HepG2 (cell line): Measurements from ENCODE around the gene TRIM31. TPM values are rescaled to one million over a fixed set of nuclear protein-coding genes. Genes with fewer than 3 reads are reported as not detected.

ENCODE experiments used
- HCFC1 ChIP-seq: fragments of 150-350 bp; IDR thresholded peaks from 2 replicates; pipeline ENCODE4 v1.6.1; 2014; ENCODE audit warnings: low read depth, low read length
- HOXA9 ChIP-seq: sonication (generic); formaldehyde crosslinking; IDR thresholded peaks from 2 replicates; pipeline ENCODE4 v1.8.1; 2022; ENCODE audit warnings: missing genetic modification reagents, mild to moderate bottlenecking, moderate library complexity, borderline replicate concordance
- LCORL ChIP-seq, 2 experiments: fragments of 450-650 bp in 1 of 2; sonication (generic) in 1 of 2; formaldehyde crosslinking in 1 of 2; IDR thresholded peaks; 2 replicates each; pipeline versions ENCODE4 v1.5.0 to v1.6.1; 2017 to 2020; ENCODE audit warnings: antibody characterized with exemption in 1 of 2, missing genetic modification reagents in 1 of 2
- NCOA2 ChIP-seq: sonication (generic); formaldehyde crosslinking; IDR thresholded peaks from 2 replicates; pipeline ENCODE4 v1.8.0; 2022; ENCODE audit warnings: inconsistent platforms
- NR2F1 ChIP-seq, 2 experiments: fragments of 450-650 bp in 1 of 2; formaldehyde crosslinking in 1 of 2; IDR thresholded peaks; 2 replicates each; pipeline versions ENCODE4 v1.5.0 to v1.6.1; 2016 to 2020; ENCODE audit warnings: mild to moderate bottlenecking in 1 of 2, missing compliant biosample characterization in 1 of 2, missing genetic modification reagents in 1 of 2, moderate library complexity in 1 of 2
- PLRG1 ChIP-seq: fragments of 450-650 bp; conservative IDR thresholded peaks from 2 replicates; pipeline ENCODE4 v1.6.1; 2016
- RAD51 ChIP-seq: fragments of 450-650 bp; IDR thresholded peaks from 2 replicates; pipeline ENCODE4 v1.6.1; 2016; ENCODE audit warnings: borderline replicate concordance
- REL ChIP-seq: sonication (generic); formaldehyde crosslinking; conservative IDR thresholded peaks from 2 replicates; pipeline ENCODE4 v1.8.0; 2022; ENCODE audit warnings: mild to moderate bottlenecking, missing genetic modification reagents, moderate library complexity
- REPIN1 ChIP-seq: sonication (generic); formaldehyde crosslinking; IDR thresholded peaks from 2 replicates; pipeline ENCODE4 v1.8.0; 2022; ENCODE audit warnings: missing genetic modification reagents, low read depth, mild to moderate bottlenecking, borderline replicate concordance
- RXRB ChIP-seq: IDR thresholded peaks from 2 replicates; pipeline ENCODE4 v1.6.1; 2016; ENCODE audit warnings: borderline replicate concordance, missing genetic modification reagents, missing compliant biosample characterization
- THYN1 ChIP-seq: sonication (generic); formaldehyde crosslinking; IDR thresholded peaks from 2 replicates; pipeline ENCODE4 v1.8.1; 2023; ENCODE audit warnings: low read depth, mild to moderate bottlenecking, moderate library complexity, missing genetic modification reagents, borderline replicate concordance
- TRIM24 ChIP-seq: sonication (generic); formaldehyde crosslinking; IDR thresholded peaks from 2 replicates; pipeline ENCODE4 v1.8.0; 2022; ENCODE audit warnings: mild to moderate bottlenecking, missing genetic modification reagents
- ZNF546 ChIP-seq: sonication (generic); formaldehyde crosslinking; conservative IDR thresholded peaks from 2 replicates; pipeline ENCODE4 v1.8.1; 2023; ENCODE audit warnings: mild to moderate bottlenecking, missing genetic modification reagents
- ZNF674 ChIP-seq: sonication (generic); formaldehyde crosslinking; IDR thresholded peaks from 2 replicates; pipeline ENCODE4 v1.5.0; 2020; ENCODE audit warnings: low read depth, mild to moderate bottlenecking, missing genetic modification reagents
- ZNF891 ChIP-seq: sonication (generic); formaldehyde crosslinking; IDR thresholded peaks from 2 replicates; pipeline ENCODE4 v1.5.0; 2020; ENCODE audit warnings: mild to moderate bottlenecking, missing genetic modification reagents
- polyA plus RNA-seq, 8 experiments: library from polyadenylated mRNA; depleted of rRNA in 3 of 8; stranded (reverse) in 7 of 8; unstranded in 1 of 8; fragments of >200 nt; fragmentation: Illumina TruSeq in 4 of 8; extraction: Trizol in 4 of 8; gene quantifications; 2 replicates each; pipeline versions ENCODE4 v1.2.1 to v1.2.3, GENCODE V29; 2011 to 2016; ENCODE audit warnings: low read depth in 4 of 8, missing spikeins in 1 of 8, mixed read lengths in 1 of 8; ENCODE audit not compliant: insufficient read depth in 1 of 8
- total RNA-seq, 5 experiments: library from RNA; depleted of rRNA; stranded (reverse); fragments of >200 nt; fragmentation: Illumina TruSeq; extraction: Trizol; gene quantifications; 2 replicates each; pipeline ENCODE4 v1.2.3, GENCODE V29; 2016; ENCODE audit warnings: low read depth in 1 of 5
- TF ChIP-seq, protein P1 (sequence below): sonication (generic); formaldehyde crosslinking; IDR thresholded peaks from 2 replicates; pipeline ENCODE4 v1.4.0; 2020; ENCODE audit warnings: missing genetic modification reagents, borderline replicate concordance
- TF ChIP-seq, protein P2 (sequence below): sonication (generic); formaldehyde crosslinking; IDR thresholded peaks from 2 replicates; pipeline ENCODE4 v1.4.0; 2020; ENCODE audit warnings: missing genetic modification reagents
- TF ChIP-seq, protein P3 (sequence below): IDR thresholded peaks from 2 replicates; pipeline ENCODE4 v1.6.1; 2012; ENCODE audit warnings: low read depth, low read length, improper control_type of control experiment
- TF ChIP-seq, protein P4 (sequence below): sonication (generic); formaldehyde crosslinking; conservative IDR thresholded peaks from 2 replicates; pipeline ENCODE4 v1.8.0; 2022; ENCODE audit warnings: mild to moderate bottlenecking, moderate library complexity, missing genetic modification reagents

The TRIM31 gene
- total and polyA plus RNA-seq, 2 of the 13 experiments (the other 11 are each of a cell fraction or from before 2014, with no cell fraction given), result 0.13 to 0.51 TPM

DNA sequence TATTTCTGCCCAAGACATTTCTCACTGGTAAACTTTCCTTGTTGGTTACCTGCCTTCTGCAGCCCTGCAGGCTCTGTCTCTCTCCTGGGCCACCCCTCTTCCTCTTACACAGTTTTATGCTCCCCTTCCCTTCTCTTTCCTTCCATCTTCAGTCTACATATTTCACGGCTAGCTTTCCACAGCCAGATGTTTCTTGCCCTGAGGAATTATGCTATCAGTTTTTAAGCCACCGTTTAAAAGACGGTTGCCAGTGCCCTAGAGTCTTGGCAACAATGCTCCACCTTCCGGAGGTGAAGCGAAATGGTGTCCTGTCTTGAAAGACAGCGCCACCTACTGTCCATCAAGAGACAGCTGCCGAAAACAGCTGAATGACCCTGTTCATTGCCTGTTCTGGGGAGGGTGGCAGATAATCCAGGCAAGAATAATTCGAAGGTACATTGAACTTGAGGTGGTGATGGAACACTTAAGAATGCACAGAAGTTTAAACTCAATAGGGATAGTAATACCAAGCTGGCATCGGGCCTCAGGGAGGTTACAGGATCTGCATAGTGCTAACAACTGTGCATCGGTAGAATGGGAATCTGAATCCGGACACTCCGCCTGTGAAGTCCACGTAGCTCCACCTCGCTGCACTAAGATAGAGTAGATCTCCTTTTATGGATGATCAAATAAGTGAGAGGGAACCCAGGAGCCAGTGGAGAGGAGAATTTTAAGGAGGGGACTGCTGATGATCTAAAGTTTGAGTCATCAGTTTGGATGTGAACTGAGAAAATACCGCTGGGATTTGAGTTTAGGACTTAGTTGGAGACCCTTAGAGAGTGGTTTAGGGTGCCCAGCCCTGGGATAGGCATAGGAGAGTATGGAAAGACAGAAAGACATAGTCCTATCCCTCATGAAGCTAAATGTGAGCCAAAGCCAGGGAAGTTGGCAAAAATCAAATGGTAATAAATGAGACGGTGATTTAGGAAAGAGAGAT, 18.3 kb upstream of the TRIM31 start (continued):
- TF ChIP-seq, protein P1, sequence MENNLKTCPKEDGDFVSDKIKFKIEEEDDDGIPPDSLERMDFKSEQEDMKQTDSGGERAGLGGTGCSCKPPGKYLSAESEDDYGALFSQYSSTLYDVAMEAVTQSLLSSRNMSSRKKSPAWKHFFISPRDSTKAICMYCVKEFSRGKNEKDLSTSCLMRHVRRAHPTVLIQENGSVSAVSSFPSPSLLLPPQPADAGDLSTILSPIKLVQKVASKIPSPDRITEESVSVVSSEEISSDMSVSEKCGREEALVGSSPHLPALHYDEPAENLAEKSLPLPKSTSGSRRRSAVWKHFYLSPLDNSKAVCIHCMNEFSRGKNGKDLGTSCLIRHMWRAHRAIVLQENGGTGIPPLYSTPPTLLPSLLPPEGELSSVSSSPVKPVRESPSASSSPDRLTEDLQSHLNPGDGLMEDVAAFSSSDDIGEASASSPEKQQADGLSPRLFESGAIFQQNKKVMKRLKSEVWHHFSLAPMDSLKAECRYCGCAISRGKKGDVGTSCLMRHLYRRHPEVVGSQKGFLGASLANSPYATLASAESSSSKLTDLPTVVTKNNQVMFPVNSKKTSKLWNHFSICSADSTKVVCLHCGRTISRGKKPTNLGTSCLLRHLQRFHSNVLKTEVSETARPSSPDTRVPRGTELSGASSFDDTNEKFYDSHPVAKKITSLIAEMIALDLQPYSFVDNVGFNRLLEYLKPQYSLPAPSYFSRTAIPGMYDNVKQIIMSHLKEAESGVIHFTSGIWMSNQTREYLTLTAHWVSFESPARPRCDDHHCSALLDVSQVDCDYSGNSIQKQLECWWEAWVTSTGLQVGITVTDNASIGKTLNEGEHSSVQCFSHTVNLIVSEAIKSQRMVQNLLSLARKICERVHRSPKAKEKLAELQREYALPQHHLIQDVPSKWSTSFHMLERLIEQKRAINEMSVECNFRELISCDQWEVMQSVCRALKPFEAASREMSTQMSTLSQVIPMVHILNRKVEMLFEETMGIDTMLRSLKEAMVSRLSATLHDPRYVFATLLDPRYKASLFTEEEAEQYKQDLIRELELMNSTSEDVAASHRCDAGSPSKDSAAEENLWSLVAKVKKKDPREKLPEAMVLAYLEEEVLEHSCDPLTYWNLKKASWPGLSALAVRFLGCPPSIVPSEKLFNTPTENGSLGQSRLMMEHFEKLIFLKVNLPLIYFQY (CRISPR knock-in tag), result no peak
- TF ChIP-seq NCOA2 (CRISPR knock-in tag) (peak; percentile 23; the same call in 1 of the 2 replicates), TRIM24 (CRISPR knock-in tag) (no peak), ZNF546 (no peak), ZNF674 (CRISPR knock-in tag) (no peak), THYN1 (no peak), RAD51 (no peak), NR2F1 (CRISPR knock-in tag; IDR thresholded peaks at IDR 0.05) (no peak), REL (CRISPR knock-in tag) (no peak), HCFC1 (no peak), ZNF891 (CRISPR knock-in tag) (no peak), LCORL (IDR thresholded peaks at IDR 0.05) (no peak), LCORL (CRISPR knock-in tag; IDR thresholded peaks at IDR 0.05) (peak; percentile 56; the same call in 1 of the 2 replicates), RXRB (peak; percentile 68), HOXA9 (no peak), REPIN1 (peak; percentile 38; the same call in 1 of the 2 replicates), PLRG1 (no peak)
- TF ChIP-seq, protein P2, sequence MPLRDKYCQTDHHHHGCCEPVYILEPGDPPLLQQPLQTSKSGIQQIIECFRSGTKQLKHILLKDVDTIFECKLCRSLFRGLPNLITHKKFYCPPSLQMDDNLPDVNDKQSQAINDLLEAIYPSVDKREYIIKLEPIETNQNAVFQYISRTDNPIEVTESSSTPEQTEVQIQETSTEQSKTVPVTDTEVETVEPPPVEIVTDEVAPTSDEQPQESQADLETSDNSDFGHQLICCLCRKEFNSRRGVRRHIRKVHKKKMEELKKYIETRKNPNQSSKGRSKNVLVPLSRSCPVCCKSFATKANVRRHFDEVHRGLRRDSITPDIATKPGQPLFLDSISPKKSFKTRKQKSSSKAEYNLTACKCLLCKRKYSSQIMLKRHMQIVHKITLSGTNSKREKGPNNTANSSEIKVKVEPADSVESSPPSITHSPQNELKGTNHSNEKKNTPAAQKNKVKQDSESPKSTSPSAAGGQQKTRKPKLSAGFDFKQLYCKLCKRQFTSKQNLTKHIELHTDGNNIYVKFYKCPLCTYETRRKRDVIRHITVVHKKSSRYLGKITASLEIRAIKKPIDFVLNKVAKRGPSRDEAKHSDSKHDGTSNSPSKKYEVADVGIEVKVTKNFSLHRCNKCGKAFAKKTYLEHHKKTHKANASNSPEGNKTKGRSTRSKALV (CRISPR knock-in tag), result no peak
- TF ChIP-seq, protein P3, sequence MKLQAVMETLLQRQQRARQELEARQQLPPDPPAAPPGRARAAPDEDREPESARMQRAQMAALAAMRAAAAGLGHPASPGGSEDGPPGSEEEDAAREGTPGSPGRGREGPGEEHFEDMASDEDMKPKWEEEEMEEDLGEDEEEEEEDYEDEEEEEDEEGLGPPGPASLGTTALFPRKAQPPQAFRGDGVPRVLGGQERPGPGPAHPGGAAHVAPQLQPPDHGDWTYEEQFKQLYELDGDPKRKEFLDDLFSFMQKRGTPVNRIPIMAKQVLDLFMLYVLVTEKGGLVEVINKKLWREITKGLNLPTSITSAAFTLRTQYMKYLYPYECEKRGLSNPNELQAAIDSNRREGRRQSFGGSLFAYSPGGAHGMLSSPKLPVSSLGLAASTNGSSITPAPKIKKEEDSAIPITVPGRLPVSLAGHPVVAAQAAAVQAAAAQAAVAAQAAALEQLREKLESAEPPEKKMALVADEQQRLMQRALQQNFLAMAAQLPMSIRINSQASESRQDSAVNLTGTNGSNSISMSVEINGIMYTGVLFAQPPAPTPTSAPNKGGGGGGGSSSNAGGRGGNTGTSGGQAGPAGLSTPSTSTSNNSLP, result no peak
- TF ChIP-seq, protein P4, sequence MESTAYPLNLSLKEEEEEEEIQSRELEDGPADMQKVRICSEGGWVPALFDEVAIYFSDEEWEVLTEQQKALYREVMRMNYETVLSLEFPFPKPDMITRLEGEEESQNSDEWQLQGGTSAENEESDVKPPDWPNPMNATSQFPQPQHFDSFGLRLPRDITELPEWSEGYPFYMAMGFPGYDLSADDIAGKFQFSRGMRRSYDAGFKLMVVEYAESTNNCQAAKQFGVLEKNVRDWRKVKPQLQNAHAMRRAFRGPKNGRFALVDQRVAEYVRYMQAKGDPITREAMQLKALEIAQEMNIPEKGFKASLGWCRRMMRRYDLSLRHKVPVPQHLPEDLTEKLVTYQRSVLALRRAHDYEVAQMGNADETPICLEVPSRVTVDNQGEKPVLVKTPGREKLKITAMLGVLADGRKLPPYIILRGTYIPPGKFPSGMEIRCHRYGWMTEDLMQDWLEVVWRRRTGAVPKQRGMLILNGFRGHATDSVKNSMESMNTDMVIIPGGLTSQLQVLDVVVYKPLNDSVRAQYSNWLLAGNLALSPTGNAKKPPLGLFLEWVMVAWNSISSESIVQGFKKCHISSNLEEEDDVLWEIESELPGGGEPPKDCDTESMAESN (CRISPR knock-in tag), result 0 out of 2 replicates have a peak, but pooled peaks have one; percentile 26
